HCT116 (cell line): Measurements from ENCODE around the gene CALHM1. TPM values are rescaled to one million over a fixed set of nuclear protein-coding genes. Genes with fewer than 3 reads are reported as not detected.

Experiments used
- ATAC-seq: fragments of 200-7000 bp; cut with Tn5 transposase; 2 replicates; pipeline ENCODE4 v1.9.1; 2020; ENCODE audit warnings: mild to moderate bottlenecking, moderate library complexity
- BruUV-seq: library from RNA; stranded (reverse); fragments of 400-500 nt; replicated peaks from 2 replicates; lab custom pipeline; 2021; lab: Mats Ljungman, UMichigan
- CTCF ChIA-PET: fragments of 300-600 bp; sonication (Branson Sonifier 250); formaldehyde crosslinking; loops from one replicate; lab custom pipeline; 2021; ENCODE audit warnings: antibody characterized with exemption; lab: Charles Lee
- POLR2A ChIA-PET: fragments of 300-600, 350-600 bp; sonication (Branson Sonifier 250); formaldehyde crosslinking; loops from one replicate; lab custom pipeline; 2021; ENCODE audit warnings: antibody characterized with exemption; lab: Charles Lee
- RAD21 ChIA-PET, 2 experiments: fragments of 300-600 bp; sonication (Branson Sonifier 250); formaldehyde crosslinking; loops; one replicate each; lab custom pipeline; 2023; ENCODE audit warnings: low total read pairs in 2 of 2; ENCODE audit not compliant: uncharacterized antibody in 2 of 2, unreplicated experiment in 2 of 2, low non-redundant PET in 1 of 2; lab: Charles Lee
- DNase-seq: peaks from one replicate; pipeline ENCODE4 v3.0.0-alpha.2; 2010; ENCODE audit warnings: low read depth, low spot score
- H2AFZ ChIP-seq: fragments of 200-600 bp; shearing (Covaris generic), sonication (generic); 2 replicates; pipeline ENCODE4 v1.6.1; 2017; ENCODE audit warnings: low read depth, mixed run types, mixed read lengths, antibody characterized with exemption, low read length; ENCODE audit not compliant: poor library complexity, severe bottlenecking
- H3K27ac ChIP-seq: 2 replicates; pipeline ENCODE4 v1.5.1; 2012; ENCODE audit warnings: low read depth, low read length
- H3K27me3 ChIP-seq: fragments of 200-600 bp; sonication (generic); 2 replicates; pipeline ENCODE4 v1.6.1; 2016; ENCODE audit warnings: mixed run types, low read length, mixed read lengths; ENCODE audit not compliant: insufficient read depth
- H3K36me3 ChIP-seq, 2 experiments: fragments of 200-500 bp in 1 of 2; fragments of 200-600 bp in 1 of 2; sonication (Bioruptor generic) in 1 of 2; sonication (generic) in 1 of 2; 2 replicates each; pipeline versions ENCODE4 v1.5.1 to v1.6.1; 2014 to 2016; ENCODE audit warnings: low read length in 2 of 2, inconsistent platforms in 1 of 2, mixed read lengths in 1 of 2, mixed run types in 1 of 2; ENCODE audit not compliant: insufficient read depth in 2 of 2, control insufficient read depth in 1 of 2
- H3K4me1 ChIP-seq, 2 experiments: fragments of 200-600 bp in 1 of 2; sonication (generic) in 1 of 2; 2 replicates each; pipeline versions ENCODE4 v1.5.1 to v1.6.1; 2012 to 2017; ENCODE audit warnings: low read length in 2 of 2, inconsistent platforms in 1 of 2, mild to moderate bottlenecking in 1 of 2, mixed read lengths in 1 of 2, mixed run types in 1 of 2, moderate library complexity in 1 of 2; ENCODE audit not compliant: insufficient read depth in 2 of 2, control insufficient read depth in 1 of 2
- H3K4me2 ChIP-seq: fragments of 200-600 bp; sonication (generic); 2 replicates; pipeline ENCODE4 v1.6.1; 2017; ENCODE audit warnings: mixed run types, low read length, mixed read lengths
- H3K4me3 ChIP-seq, 2 experiments: fragments of 200-600 bp in 1 of 2; sonication (generic) in 1 of 2; replicated peaks in 1 of 2; 2 replicates each; pipeline ENCODE4 v1.5.1; 2011 to 2016; ENCODE audit warnings: low read length in 2 of 2, control low read depth in 1 of 2, low read depth in 1 of 2, mild to moderate bottlenecking in 1 of 2, mixed read lengths in 1 of 2, mixed run types in 1 of 2
- H3K79me2 ChIP-seq: fragments of 200-600 bp; sonication (generic); 2 replicates; pipeline ENCODE4 v1.6.1; 2017; ENCODE audit warnings: mild to moderate bottlenecking, mixed run types, low read length, moderate library complexity, mixed read lengths; ENCODE audit not compliant: insufficient read depth
- H3K9ac ChIP-seq: fragments of 200-600 bp; sonication (generic); 2 replicates; pipeline ENCODE4 v1.6.1; 2016; ENCODE audit warnings: low read length, mixed read lengths
- H3K9me2 ChIP-seq: fragments of 200-600 bp; sonication (generic), shearing (Covaris generic); 2 replicates; pipeline ENCODE4 v1.6.1; 2017; ENCODE audit warnings: mixed run types, mild to moderate bottlenecking, moderate library complexity; ENCODE audit not compliant: insufficient read depth
- H3K9me3 ChIP-seq, 2 experiments: fragments of 200-500 bp in 1 of 2; fragments of 200-600 bp in 1 of 2; sonication (Bioruptor generic) in 1 of 2; sonication (generic) in 1 of 2; 2 replicates each; pipeline ENCODE4 v1.6.1; 2014 to 2017; ENCODE audit warnings: low read length in 2 of 2, mixed read lengths in 2 of 2, inconsistent platforms in 1 of 2, low read depth in 1 of 2, mild to moderate bottlenecking in 1 of 2, mixed run types in 1 of 2, moderate library complexity in 1 of 2; ENCODE audit not compliant: control insufficient read depth in 1 of 2, insufficient read depth in 1 of 2
- H4K20me1 ChIP-seq: fragments of 200-600 bp; sonication (generic), shearing (Covaris generic); 2 replicates; pipeline ENCODE4 v1.6.1; 2017; ENCODE audit warnings: mixed run types, mild to moderate bottlenecking, moderate library complexity; ENCODE audit not compliant: insufficient read depth
- CBX3 ChIP-seq: IDR thresholded peaks from 2 replicates; pipeline ENCODE4 v1.6.1; 2012; ENCODE audit warnings: low read depth
- CEBPB ChIP-seq: IDR thresholded peaks from 2 replicates; pipeline ENCODE4 v1.6.1; 2012; ENCODE audit warnings: low read depth
- EGR1 ChIP-seq: IDR thresholded peaks from 2 replicates; pipeline ENCODE4 v1.6.1; 2012; ENCODE audit warnings: low read depth
- ELF1 ChIP-seq: IDR thresholded peaks from 2 replicates; pipeline ENCODE4 v1.6.1; 2012; ENCODE audit warnings: low read depth, borderline replicate concordance
- EZH2phosphoT487 ChIP-seq: fragments of 200-600 bp; IDR thresholded peaks from 2 replicates; pipeline ENCODE4 v1.6.1; 2018; ENCODE audit warnings: antibody characterized with exemption, borderline replicate concordance
- FOSL1 ChIP-seq: IDR thresholded peaks from 2 replicates; pipeline ENCODE4 v1.6.1; 2012; ENCODE audit warnings: low read depth
- JUND ChIP-seq: IDR thresholded peaks from 2 replicates; pipeline ENCODE4 v1.6.1; 2012
- POLR2A ChIP-seq: IDR thresholded peaks from 2 replicates; pipeline ENCODE4 v1.7.0; 2011; ENCODE audit warnings: borderline replicate concordance; ENCODE audit not compliant: insufficient read depth, insufficient read length; ENCODE audit errors: extremely low read depth
- POLR2AphosphoS5 ChIP-seq: IDR thresholded peaks from 2 replicates; pipeline ENCODE4 v1.6.1; 2011; ENCODE audit warnings: mild to moderate bottlenecking, low read depth, low read length, moderate library complexity
- RAD21 ChIP-seq: IDR thresholded peaks from 2 replicates; pipeline ENCODE4 v1.6.1; 2012; ENCODE audit warnings: low read depth, mild to moderate bottlenecking
- SIN3A ChIP-seq: IDR thresholded peaks from 2 replicates; pipeline ENCODE4 v1.6.1; 2012; ENCODE audit warnings: low read depth
- TCF7L2 ChIP-seq: IDR thresholded peaks from 2 replicates; pipeline ENCODE4 v1.7.0; 2011; ENCODE audit warnings: borderline replicate concordance, inconsistent platforms; ENCODE audit not compliant: insufficient read depth, insufficient read length; ENCODE audit errors: extremely low read depth
- YY1 ChIP-seq: IDR thresholded peaks from 2 replicates; pipeline ENCODE4 v1.6.1; 2011; ENCODE audit warnings: low read length, low read depth, moderate library complexity, mild to moderate bottlenecking; ENCODE audit not compliant: insufficient replicate concordance; ENCODE audit errors: extremely low read depth
- ZFX ChIP-seq: fragments of 450-650 bp; IDR thresholded peaks from 2 replicates; pipeline ENCODE4 v1.6.1; 2017
- ZNF274 ChIP-seq: fragments of 200-500 bp; sonication (Bioruptor generic); IDR thresholded peaks from 2 replicates; pipeline ENCODE4 v1.6.1; 2014; ENCODE audit warnings: mild to moderate bottlenecking, low read depth, low read length, inconsistent platforms
- intact Hi-C: fragments of 100-400 bp; cut with micrococcal nuclease; formaldehyde crosslinking; loops from 2 replicates; pipeline ENCODE4 v1.10.0; 2022
- total RNA-seq: library from RNA; stranded (reverse); gene quantifications from one replicate; pipeline ENCODE4 v1.2.1, GENCODE V29; 2021; ENCODE audit not compliant: unreplicated experiment
- TF ChIP-seq, protein P1 (sequence below): IDR thresholded peaks from 2 replicates; pipeline ENCODE4 v1.6.1; 2012
- TF ChIP-seq, protein P2 (sequence below), 3 experiments: fragments of 200-600 bp in 1 of 3; sonication (generic) in 1 of 3; IDR thresholded peaks in 2 of 3; conservative IDR thresholded peaks in 1 of 3; 2 replicates each; pipeline ENCODE4 v1.5.1; 2012 to 2017; ENCODE audit warnings: low read depth in 2 of 3, low read length in 2 of 3, antibody characterized with exemption in 1 of 3, borderline replicate concordance in 1 of 3, control low read depth in 1 of 3, mild to moderate bottlenecking in 1 of 3, mixed read lengths in 1 of 3, mixed run types in 1 of 3, moderate library complexity in 1 of 3; ENCODE audit not compliant: insufficient read depth in 1 of 3
- TF ChIP-seq, protein P3 (sequence below): IDR thresholded peaks from 2 replicates; pipeline ENCODE4 v1.6.1; 2012
- TF ChIP-seq, protein P4 (sequence below): IDR thresholded peaks from 2 replicates; pipeline ENCODE4 v1.6.1; 2012; ENCODE audit warnings: low read depth
- TF ChIP-seq, protein P5 (sequence below): IDR thresholded peaks from 2 replicates; pipeline ENCODE4 v1.6.1; 2011; ENCODE audit warnings: mild to moderate bottlenecking, low read length, moderate library complexity; ENCODE audit not compliant: insufficient replicate concordance; ENCODE audit errors: extremely low read depth

Gene CALHM1
- total RNA-seq, 1 experiment from 2014 or later = not detected

DNA sequence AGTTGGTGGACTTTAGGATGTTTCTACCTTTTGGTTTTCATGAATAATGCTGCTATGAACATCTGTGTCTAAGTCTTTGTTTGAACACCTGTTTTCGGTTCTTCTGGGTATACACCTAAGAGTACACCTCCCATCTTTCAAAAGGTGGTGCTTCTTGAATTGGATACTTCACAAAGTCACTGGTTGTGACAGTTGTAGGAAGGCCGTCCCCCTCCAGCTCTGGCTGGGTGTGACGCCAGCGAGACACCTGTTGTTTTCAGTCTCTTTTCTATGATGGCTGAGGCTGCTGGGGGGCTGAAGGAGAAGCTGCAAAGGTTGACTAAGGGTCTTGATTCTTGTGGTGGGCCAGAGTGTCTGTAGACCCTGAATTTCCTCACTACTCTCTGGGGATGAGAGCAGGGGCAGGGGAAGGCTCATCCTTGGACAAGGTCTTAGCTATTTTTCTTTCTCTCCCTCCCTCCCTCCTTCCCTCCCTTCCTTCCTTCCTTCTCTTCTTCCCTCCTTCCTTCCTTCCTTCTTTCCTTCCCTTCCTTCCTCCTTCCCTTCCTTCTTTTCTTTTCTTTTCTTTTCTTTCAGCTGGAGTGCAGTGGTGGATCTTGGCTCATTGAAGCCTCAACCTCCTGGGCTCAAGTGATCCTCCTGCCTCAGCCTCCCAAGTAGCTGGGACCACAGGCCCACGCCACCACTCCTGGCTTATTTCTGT is 40.4 kb upstream of the CALHM1 start:
- Histone ChIP-seq H3K4me3 (no peak overlapping the region), H3K4me2 (no peak overlapping the region), H3K27me3 (no peaks in the 10 kb centered on the region), H3K9me3 (no peaks in the 10 kb centered on the region), H3K27ac (no peak overlapping the region), H2AFZ (no peak overlapping the region), H3K79me2 (no peaks in the 10 kb centered on the region), H3K36me3 (no peaks in the 10 kb centered on the region), H3K4me1 (peaks cover 1 to 6% of the 10 kb centered on the region in 2 experiments; a peak in 3 of 4 replicates), H3K9ac (no peak overlapping the region), H4K20me1 (no peaks in the 10 kb centered on the region), H3K9me2 (no peaks in the 10 kb centered on the region)
- ChIA-PET RAD21 (no interaction called here), CTCF (no interaction called here), POLR2A (no interaction called here)
- DNase-seq = no peak
- ATAC-seq = no peak
- TF ChIP-seq, protein P1, sequence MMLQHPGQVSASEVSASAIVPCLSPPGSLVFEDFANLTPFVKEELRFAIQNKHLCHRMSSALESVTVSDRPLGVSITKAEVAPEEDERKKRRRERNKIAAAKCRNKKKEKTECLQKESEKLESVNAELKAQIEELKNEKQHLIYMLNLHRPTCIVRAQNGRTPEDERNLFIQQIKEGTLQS = no peak
- TF ChIP-seq YY1 (no peak), POLR2AphosphoS5 (no peak), ELF1 (no peak), CEBPB (no peak), SIN3A (no peak), ZFX (no peak), CBX3 (no peak), TCF7L2 (no peak), ZNF274 (no peak), FOSL1 (no peak), EGR1 (no peak), RAD21 (no peak), EZH2phosphoT487 (no peak), JUND (no peak), POLR2A (no peak)
- TF ChIP-seq, protein P2, sequence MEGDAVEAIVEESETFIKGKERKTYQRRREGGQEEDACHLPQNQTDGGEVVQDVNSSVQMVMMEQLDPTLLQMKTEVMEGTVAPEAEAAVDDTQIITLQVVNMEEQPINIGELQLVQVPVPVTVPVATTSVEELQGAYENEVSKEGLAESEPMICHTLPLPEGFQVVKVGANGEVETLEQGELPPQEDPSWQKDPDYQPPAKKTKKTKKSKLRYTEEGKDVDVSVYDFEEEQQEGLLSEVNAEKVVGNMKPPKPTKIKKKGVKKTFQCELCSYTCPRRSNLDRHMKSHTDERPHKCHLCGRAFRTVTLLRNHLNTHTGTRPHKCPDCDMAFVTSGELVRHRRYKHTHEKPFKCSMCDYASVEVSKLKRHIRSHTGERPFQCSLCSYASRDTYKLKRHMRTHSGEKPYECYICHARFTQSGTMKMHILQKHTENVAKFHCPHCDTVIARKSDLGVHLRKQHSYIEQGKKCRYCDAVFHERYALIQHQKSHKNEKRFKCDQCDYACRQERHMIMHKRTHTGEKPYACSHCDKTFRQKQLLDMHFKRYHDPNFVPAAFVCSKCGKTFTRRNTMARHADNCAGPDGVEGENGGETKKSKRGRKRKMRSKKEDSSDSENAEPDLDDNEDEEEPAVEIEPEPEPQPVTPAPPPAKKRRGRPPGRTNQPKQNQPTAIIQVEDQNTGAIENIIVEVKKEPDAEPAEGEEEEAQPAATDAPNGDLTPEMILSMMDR (IDR thresholded peaks at IDR 0.05 in 2 of 3, conservative IDR thresholded peaks at IDR 0.05 in 1 of 3; ENCODE audit: borderline replicate concordance in 1 of 3, insufficient read depth in 1 of 3, low read depth in 2 of 3, low read length in 2 of 3) = no peak
- TF ChIP-seq, protein P3, sequence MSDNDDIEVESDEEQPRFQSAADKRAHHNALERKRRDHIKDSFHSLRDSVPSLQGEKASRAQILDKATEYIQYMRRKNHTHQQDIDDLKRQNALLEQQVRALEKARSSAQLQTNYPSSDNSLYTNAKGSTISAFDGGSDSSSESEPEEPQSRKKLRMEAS = no peak
- TF ChIP-seq, protein P4, sequence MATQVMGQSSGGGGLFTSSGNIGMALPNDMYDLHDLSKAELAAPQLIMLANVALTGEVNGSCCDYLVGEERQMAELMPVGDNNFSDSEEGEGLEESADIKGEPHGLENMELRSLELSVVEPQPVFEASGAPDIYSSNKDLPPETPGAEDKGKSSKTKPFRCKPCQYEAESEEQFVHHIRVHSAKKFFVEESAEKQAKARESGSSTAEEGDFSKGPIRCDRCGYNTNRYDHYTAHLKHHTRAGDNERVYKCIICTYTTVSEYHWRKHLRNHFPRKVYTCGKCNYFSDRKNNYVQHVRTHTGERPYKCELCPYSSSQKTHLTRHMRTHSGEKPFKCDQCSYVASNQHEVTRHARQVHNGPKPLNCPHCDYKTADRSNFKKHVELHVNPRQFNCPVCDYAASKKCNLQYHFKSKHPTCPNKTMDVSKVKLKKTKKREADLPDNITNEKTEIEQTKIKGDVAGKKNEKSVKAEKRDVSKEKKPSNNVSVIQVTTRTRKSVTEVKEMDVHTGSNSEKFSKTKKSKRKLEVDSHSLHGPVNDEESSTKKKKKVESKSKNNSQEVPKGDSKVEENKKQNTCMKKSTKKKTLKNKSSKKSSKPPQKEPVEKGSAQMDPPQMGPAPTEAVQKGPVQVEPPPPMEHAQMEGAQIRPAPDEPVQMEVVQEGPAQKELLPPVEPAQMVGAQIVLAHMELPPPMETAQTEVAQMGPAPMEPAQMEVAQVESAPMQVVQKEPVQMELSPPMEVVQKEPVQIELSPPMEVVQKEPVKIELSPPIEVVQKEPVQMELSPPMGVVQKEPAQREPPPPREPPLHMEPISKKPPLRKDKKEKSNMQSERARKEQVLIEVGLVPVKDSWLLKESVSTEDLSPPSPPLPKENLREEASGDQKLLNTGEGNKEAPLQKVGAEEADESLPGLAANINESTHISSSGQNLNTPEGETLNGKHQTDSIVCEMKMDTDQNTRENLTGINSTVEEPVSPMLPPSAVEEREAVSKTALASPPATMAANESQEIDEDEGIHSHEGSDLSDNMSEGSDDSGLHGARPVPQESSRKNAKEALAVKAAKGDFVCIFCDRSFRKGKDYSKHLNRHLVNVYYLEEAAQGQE = no peak
- TF ChIP-seq, protein P5, sequence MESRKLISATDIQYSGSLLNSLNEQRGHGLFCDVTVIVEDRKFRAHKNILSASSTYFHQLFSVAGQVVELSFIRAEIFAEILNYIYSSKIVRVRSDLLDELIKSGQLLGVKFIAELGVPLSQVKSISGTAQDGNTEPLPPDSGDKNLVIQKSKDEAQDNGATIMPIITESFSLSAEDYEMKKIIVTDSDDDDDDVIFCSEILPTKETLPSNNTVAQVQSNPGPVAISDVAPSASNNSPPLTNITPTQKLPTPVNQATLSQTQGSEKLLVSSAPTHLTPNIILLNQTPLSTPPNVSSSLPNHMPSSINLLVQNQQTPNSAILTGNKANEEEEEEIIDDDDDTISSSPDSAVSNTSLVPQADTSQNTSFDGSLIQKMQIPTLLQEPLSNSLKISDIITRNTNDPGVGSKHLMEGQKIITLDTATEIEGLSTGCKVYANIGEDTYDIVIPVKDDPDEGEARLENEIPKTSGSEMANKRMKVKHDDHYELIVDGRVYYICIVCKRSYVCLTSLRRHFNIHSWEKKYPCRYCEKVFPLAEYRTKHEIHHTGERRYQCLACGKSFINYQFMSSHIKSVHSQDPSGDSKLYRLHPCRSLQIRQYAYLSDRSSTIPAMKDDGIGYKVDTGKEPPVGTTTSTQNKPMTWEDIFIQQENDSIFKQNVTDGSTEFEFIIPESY = no peak
- no TSS peak for BruUV-seq
- intact Hi-C loops = no loop called here
